Measurements from ENCODE around the gene NRG3.

Gene NRG3

DNA sequence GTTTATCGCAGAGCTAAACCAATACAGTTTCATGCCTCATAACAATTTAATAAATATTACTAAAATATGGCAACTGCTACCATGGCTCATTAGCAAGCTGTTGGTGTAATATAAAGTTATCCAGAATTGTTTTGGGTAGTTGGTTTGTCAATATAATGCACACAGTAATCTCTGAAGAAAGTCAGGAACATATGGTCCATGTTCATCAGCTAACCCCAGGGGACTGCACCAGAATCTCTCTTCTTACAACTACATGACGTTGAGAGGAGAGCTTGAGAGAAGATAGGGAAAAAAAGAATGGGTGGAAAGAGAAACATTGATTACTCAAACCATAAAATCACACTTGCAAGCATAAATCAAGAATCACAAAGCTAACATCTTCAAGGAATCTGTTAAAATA lies 333.7 kb downstream of the NRG3 start:
- no peaks in the 10 kb centered on the region for H3K9me3 ChIP-seq (ENCODE audit: control insufficient read depth, low read length)
- no peaks in the 10 kb centered on the region for H3K79me2 ChIP-seq
- H3K27ac ChIP-seq, result no peak overlapping the region
- no peak overlapping the region for H3K4me3 ChIP-seq (ENCODE audit: low read depth, low read length)
- no peak for TF ChIP-seq CTCF (IDR thresholded peaks at IDR 0.05)
- H2AFZ ChIP-seq, result no peak overlapping the region
- H3K36me3 ChIP-seq (ENCODE audit: control insufficient read depth, insufficient read depth, low read length), result no peaks in the 10 kb centered on the region
- no peaks in the 10 kb centered on the region for H3K27me3 ChIP-seq (ENCODE audit: control insufficient read depth, insufficient read depth, low read length)
- no peaks in the 10 kb centered on the region for H3K4me1 ChIP-seq
- H3K9ac ChIP-seq, result no peak overlapping the region
- H3K4me2 ChIP-seq (ENCODE audit: low read length), result no peak overlapping the region

DNA sequence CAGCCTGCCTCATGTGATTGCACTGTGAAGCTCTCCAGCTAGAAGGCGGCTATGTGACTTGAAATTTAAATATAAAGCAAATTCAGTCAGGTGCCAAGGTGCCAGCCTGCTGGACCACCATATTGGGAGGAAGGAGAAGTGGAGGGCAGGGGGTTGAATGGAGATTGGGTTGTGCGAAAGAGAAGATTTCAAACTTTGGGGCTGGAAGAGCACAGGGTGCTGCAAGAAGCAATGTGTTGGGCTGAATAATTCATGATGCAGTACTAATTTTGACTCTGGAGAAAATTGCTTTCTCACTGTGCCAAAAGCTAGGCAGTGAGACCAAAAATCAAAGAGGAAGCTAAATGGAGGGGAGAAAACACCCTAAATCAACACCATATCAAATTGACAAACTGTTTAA lies 335.3 kb downstream of the NRG3 start:
- Histone ChIP-seq H3K4me3 (ENCODE audit: low read depth, low read length) (no peak overlapping the region), H3K4me1 (no peaks in the 10 kb centered on the region), H3K9ac (no peak overlapping the region), H3K4me2 (ENCODE audit: low read length) (no peak overlapping the region), H3K27ac (no peak overlapping the region), H3K36me3 (ENCODE audit: control insufficient read depth, insufficient read depth, low read length) (no peaks in the 10 kb centered on the region), H2AFZ (no peak overlapping the region), H3K79me2 (no peaks in the 10 kb centered on the region), H3K27me3 (ENCODE audit: control insufficient read depth, insufficient read depth, low read length) (no peaks in the 10 kb centered on the region), H3K9me3 (ENCODE audit: control insufficient read depth, low read length) (no peaks in the 10 kb centered on the region)
- TF ChIP-seq CTCF (IDR thresholded peaks at IDR 0.05), result no peak

DNA sequence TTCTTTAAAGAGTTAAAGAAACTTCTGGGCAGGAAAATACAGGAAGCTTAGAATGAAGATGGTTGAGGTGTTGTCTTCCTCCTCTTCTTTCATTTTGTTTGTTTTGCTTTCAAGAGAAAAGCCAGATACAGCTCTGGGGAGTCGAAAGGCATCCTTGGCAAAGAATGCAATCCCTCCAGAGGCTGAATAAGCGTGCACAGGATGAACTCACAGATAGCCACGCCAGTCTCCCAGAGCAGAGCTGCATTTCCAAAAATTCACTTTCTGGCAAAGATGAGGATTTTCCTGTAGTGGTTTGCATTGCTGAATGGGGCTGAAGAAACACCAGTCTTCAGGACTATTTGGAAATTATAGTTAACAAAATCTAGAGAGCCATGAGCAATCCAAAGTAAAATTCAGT lies 336.4 kb downstream of the NRG3 start:
- Histone ChIP-seq H3K9me3 (ENCODE audit: control insufficient read depth, low read length) (no peaks in the 10 kb centered on the region), H3K4me2 (ENCODE audit: low read length) (no peak overlapping the region), H3K36me3 (ENCODE audit: control insufficient read depth, insufficient read depth, low read length) (no peaks in the 10 kb centered on the region), H3K4me1 (no peaks in the 10 kb centered on the region), H3K79me2 (no peaks in the 10 kb centered on the region), H2AFZ (no peak overlapping the region), H3K9ac (no peak overlapping the region), H3K4me3 (ENCODE audit: low read depth, low read length) (no peak overlapping the region), H3K27ac (no peak overlapping the region), H3K27me3 (ENCODE audit: control insufficient read depth, insufficient read depth, low read length) (no peaks in the 10 kb centered on the region)
- no peak for TF ChIP-seq CTCF (IDR thresholded peaks at IDR 0.05)

DNA sequence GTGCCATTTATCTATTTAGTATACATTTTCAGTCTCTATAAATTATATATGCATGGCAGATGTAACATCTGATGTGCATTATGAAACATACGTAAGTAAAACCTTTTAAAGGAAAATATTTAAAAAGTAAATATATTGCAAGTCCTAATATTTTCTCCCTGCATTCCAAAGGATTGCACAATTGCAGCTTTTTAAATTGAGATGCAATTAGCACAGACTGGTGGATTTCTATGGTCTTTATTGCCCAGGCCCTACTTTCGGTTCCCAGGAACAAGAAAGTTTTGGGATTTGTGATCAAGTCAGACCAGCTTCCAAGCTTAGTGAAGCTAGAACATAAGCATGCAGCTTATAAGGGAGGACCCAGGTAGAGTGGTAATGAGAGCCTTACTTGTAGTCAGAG lies 337.8 kb downstream of the NRG3 start:
- Histone ChIP-seq H3K36me3 (ENCODE audit: control insufficient read depth, insufficient read depth, low read length) (no peaks in the 10 kb centered on the region), H3K4me3 (ENCODE audit: low read depth, low read length) (no peak overlapping the region), H3K4me2 (ENCODE audit: low read length) (no peak overlapping the region), H3K27ac (no peak overlapping the region), H3K9ac (no peak overlapping the region), H3K79me2 (no peaks in the 10 kb centered on the region), H3K4me1 (no peaks in the 10 kb centered on the region), H3K27me3 (ENCODE audit: control insufficient read depth, insufficient read depth, low read length) (no peaks in the 10 kb centered on the region), H3K9me3 (ENCODE audit: control insufficient read depth, low read length) (no peaks in the 10 kb centered on the region), H2AFZ (no peak overlapping the region)
- TF ChIP-seq CTCF (IDR thresholded peaks at IDR 0.05), result no peak

DNA sequence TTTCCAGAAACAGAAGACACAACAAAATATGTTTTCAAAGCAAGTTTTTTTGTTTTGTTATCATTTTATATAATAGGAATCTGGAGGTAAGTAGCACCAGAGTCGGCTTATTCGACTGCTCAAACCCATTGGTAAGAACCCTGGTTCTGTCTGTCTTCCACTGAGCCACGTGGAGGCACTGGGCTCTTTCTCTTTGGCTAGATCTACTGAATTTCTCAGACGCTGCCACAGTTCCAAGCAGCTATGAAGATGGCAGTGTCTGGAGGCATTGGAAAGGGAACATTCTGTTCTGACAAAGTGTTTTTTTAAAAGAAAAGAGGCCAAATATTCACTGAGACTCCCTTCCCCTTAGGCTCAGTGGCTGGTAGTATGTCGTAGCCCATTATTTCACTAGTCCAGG lies 338.8 kb downstream of the NRG3 start:
- no peak overlapping the region for H3K4me2 ChIP-seq (ENCODE audit: low read length)
- H3K27me3 ChIP-seq (ENCODE audit: control insufficient read depth, insufficient read depth, low read length), result no peaks in the 10 kb centered on the region
- no peak overlapping the region for H3K9ac ChIP-seq
- no peaks in the 10 kb centered on the region for H3K79me2 ChIP-seq
- H2AFZ ChIP-seq, result no peak overlapping the region
- TF ChIP-seq CTCF (IDR thresholded peaks at IDR 0.05), result no peak
- no peaks in the 10 kb centered on the region for H3K9me3 ChIP-seq (ENCODE audit: control insufficient read depth, low read length)
- no peaks in the 10 kb centered on the region for H3K4me1 ChIP-seq
- no peaks in the 10 kb centered on the region for H3K36me3 ChIP-seq (ENCODE audit: control insufficient read depth, insufficient read depth, low read length)
- no peak overlapping the region for H3K27ac ChIP-seq
- no peak overlapping the region for H3K4me3 ChIP-seq (ENCODE audit: low read depth, low read length)

Data from parathyroid adenoma (tissue), 2 donors.